ENCODE results near the gene TRUB1. TPM values are rescaled to one million over a fixed set of nuclear protein-coding genes. Genes with fewer than 3 reads are reported as not detected.
A peak's percentile ranks its signal among the peaks of the same experiment; 100 is the strongest.

TRUB1 gene
- total and polyA plus RNA-seq, 8 donors: 2.5 to 9.2 (median 6.5) TPM

DNA sequence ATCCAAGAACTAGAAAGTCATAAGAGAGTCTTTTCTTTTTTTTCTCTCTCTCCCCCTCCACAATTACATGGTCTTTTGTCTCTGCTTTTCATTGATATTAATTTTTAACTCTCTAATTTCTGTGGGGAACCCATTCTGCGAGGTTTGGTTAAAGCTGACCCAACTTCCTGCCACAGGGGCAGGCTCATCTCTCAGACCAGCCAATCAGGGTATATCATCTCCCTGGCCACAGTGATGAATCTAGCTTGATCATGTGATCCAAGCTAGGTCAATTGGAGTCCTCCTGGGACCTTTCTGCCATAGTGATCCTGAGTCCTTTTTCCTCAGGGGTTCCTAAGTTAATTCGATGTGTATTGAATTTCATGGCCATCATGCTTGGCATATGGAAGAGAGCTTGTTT, 38.0 kb upstream of the TRUB1 start:
- intact Hi-C loops (cut with DNase I): no loop called here
- H3K9me3 ChIP-seq: no peaks in the 10 kb centered on the region
- H3K27ac ChIP-seq: no peak overlapping the region
- FAIRE-seq (no peak), ATAC-seq (no peak), DNase-seq (no peak)
- WGBS, 2 donors: 89 to 90% methylated on average over 2 of the region's 2 CpGs
- H3K4me1 ChIP-seq: no peaks in the 10 kb centered on the region
- H3K4me3 ChIP-seq: no peak overlapping the region
- TF ChIP-seq, protein P1, sequence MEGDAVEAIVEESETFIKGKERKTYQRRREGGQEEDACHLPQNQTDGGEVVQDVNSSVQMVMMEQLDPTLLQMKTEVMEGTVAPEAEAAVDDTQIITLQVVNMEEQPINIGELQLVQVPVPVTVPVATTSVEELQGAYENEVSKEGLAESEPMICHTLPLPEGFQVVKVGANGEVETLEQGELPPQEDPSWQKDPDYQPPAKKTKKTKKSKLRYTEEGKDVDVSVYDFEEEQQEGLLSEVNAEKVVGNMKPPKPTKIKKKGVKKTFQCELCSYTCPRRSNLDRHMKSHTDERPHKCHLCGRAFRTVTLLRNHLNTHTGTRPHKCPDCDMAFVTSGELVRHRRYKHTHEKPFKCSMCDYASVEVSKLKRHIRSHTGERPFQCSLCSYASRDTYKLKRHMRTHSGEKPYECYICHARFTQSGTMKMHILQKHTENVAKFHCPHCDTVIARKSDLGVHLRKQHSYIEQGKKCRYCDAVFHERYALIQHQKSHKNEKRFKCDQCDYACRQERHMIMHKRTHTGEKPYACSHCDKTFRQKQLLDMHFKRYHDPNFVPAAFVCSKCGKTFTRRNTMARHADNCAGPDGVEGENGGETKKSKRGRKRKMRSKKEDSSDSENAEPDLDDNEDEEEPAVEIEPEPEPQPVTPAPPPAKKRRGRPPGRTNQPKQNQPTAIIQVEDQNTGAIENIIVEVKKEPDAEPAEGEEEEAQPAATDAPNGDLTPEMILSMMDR (IDR thresholded peaks at IDR 0.05): no peak
- H3K27me3 ChIP-seq: no peaks in the 10 kb centered on the region
- no peaks in the 10 kb centered on the region for H3K36me3 ChIP-seq

DNA sequence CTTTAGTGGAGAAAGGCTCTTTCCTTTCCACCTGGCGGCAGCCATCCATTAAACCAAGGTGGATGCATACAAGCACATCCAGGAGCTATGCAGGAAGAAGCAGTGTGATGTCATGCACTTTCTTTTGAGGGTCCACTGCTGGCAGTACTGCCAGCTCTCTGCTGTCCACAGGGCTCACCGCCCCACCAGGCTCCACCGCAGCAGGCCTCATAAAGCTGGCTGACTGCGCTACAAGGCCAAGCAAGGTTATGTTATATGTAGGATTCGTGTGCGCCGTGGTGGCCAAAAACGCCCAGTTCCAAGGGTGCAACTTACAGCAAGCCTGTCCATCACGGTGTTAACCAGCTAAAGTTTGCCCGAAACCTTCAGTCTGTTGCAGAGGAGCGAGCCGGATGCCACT, 37.3 kb upstream of the TRUB1 start:
- H3K27me3 ChIP-seq: no peaks in the 10 kb centered on the region
- no peak overlapping the region for H3K27ac ChIP-seq
- H3K4me3 ChIP-seq: no peak overlapping the region
- FAIRE-seq (no peak), ATAC-seq (no peak), DNase-seq (no peak)
- no peaks in the 10 kb centered on the region for H3K4me1 ChIP-seq
- 88 to 94% methylated on average over 12 of the region's 12 CpGs for WGBS, 2 donors
- H3K9me3 ChIP-seq: no peaks in the 10 kb centered on the region
- H3K36me3 ChIP-seq: no peaks in the 10 kb centered on the region
- TF ChIP-seq, protein P1 (IDR thresholded peaks at IDR 0.05): no peak
- intact Hi-C loops (cut with DNase I): no loop called here

DNA sequence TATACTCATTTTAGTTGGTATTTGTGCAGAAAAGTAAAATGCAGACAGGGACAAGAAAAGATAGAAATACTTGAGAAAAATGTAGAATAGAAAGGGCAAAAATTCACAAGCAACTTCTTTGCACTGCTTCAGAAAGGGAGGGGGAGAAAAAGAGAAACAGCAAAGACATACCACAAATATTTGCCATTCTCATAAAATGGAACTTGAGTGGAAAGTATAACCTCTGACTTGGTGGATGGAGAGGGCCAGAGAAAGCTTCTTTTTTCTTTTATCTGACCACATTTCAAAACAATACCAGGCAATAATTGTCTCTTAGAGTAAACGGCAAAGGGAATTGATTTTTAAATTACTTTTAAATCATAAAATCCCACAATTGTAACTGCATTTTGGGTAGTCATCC, 35.8 kb upstream of the TRUB1 start:
- no peak overlapping the region for H3K27ac ChIP-seq

DNA sequence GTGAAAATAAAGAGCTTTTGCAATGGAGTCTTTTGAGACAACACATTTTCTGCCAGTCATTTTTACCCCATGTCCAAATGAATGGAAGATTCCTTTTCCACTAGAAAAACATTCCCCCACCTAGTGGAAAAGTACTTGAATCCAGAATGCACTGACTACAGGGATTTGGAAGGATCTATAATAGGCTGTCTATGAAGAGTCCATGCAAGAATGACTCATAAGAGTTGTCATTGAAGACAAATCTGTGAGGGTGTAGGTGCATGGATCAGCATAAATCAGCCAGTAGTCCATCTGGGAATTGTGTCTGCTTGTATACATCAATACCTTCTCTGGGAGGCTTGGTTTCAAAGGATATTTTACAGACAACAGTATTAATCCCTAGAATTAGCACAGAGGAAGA, 32.5 kb upstream of the TRUB1 start:
- Histone ChIP-seq H3K27me3 (no peaks in the 10 kb centered on the region), H3K27ac (no peak overlapping the region), H3K9me3 (no peaks in the 10 kb centered on the region), H3K36me3 (no peaks in the 10 kb centered on the region), H3K4me3 (no peak overlapping the region), H3K4me1 (no peaks in the 10 kb centered on the region)
- ATAC-seq (peak in 1 of 4 donors; percentile 29), FAIRE-seq (no peak), DNase-seq (no peak)
- intact Hi-C loops (cut with DNase I): no loop called here
- TF ChIP-seq, protein P1 (IDR thresholded peaks at IDR 0.05): no peak

More for the DNA sequence above, 35.8 kb upstream of the TRUB1 start:
- ATAC-seq (no peak), DNase-seq (no peak), FAIRE-seq (no peak)
- WGBS, 2 donors: 48 to 59% methylated on average over 1 of the region's 1 CpG
- intact Hi-C loops (cut with DNase I): no loop called here
- no peaks in the 10 kb centered on the region for H3K9me3 ChIP-seq
- H3K36me3 ChIP-seq: no peaks in the 10 kb centered on the region
- no peaks in the 10 kb centered on the region for H3K4me1 ChIP-seq
- H3K4me3 ChIP-seq: no peak overlapping the region
- TF ChIP-seq, protein P1 (IDR thresholded peaks at IDR 0.05): no peak
- H3K27me3 ChIP-seq: no peaks in the 10 kb centered on the region

DNA sequence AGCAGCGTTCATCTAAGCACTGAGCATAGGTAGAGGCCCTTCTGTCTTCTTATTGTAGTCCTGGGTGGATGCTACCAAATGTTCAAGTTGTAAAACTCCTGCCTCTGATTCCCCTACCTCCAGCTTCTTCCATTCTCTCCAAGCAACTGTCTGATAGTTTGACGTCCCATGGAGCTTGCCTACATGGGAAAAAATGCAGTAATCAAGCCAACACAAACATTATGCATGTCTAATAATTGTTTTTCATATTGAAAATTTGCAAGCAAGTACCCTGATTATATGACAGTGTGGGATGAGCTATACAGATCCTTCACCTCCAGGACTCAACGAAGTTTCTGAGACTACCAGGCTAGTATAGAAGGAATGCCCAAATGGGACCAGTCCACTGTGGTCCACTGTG, 31.0 kb upstream of the TRUB1 start:
- Histone ChIP-seq H3K4me1 (no peaks in the 10 kb centered on the region), H3K36me3 (no peaks in the 10 kb centered on the region), H3K9me3 (no peaks in the 10 kb centered on the region), H3K27ac (no peak overlapping the region), H3K27me3 (no peaks in the 10 kb centered on the region), H3K4me3 (no peak overlapping the region)
- WGBS, 2 donors: 59 to 78% methylated on average over 3 of the region's 3 CpGs
- ATAC-seq (no peak), DNase-seq (no peak), FAIRE-seq (no peak)
- TF ChIP-seq, protein P1 (IDR thresholded peaks at IDR 0.05): no peak
- intact Hi-C loops (cut with DNase I): no loop called here

All from pancreas (tissue), 10 donors.